Gastrocnemius medialis (tissue), 4 donors: ENCODE results near the gene DSC2. TPM values are rescaled to one million over a fixed set of nuclear protein-coding genes. Genes with fewer than 3 reads are reported as not detected.

Experiments
- ATAC-seq, 2 donors: fragments of 150-250 bp; one replicate each; pipeline ENCODE4 v1.9.1; 2016
- DNase-seq, 2 donors: peaks; one replicate each; pipeline ENCODE4 v3.0.0-alpha.2; 2019
- H3K27ac ChIP-seq, 4 donors: fragments of 200-600 bp; sonication (generic); 1 replicate in 1 of 4; 2 replicates in 3 of 4; pipeline ENCODE4 v1.5.1; 2016 to 2018; ENCODE audit warnings: mild to moderate bottlenecking in 2 of 4, moderate library complexity in 1 of 4
- H3K27me3 ChIP-seq, 3 donors: fragments of 200-600 bp; sonication (generic) in 2 of 3; 1 replicate in 1 of 3; 2 replicates in 2 of 3; pipeline versions ENCODE4 v1.5.1 to v1.6.0; 2016 to 2019; ENCODE audit warnings: mild to moderate bottlenecking in 1 of 3, moderate library complexity in 1 of 3
- H3K36me3 ChIP-seq, 2 donors: fragments of 200-600 bp; sonication (generic) in 1 of 2; one replicate each; pipeline ENCODE4 v1.5.1; 2017 to 2018
- H3K4me1 ChIP-seq, 2 donors: fragments of 200-600 bp; sonication (generic) in 1 of 2; one replicate each; pipeline ENCODE4 v1.5.1; 2016 to 2017; ENCODE audit warnings: mild to moderate bottlenecking in 2 of 2
- H3K4me3 ChIP-seq, 4 donors: fragments of 200-600 bp; sonication (generic) in 3 of 4; 1 replicate in 1 of 4; 2 replicates in 3 of 4; pipeline ENCODE4 v1.5.1; 2016 to 2019; ENCODE audit warnings: mild to moderate bottlenecking in 2 of 4
- H3K9me3 ChIP-seq, 3 donors: fragments of 200-600 bp; sonication (generic) in 2 of 3; 1 replicate in 1 of 3; 2 replicates in 2 of 3; pipeline ENCODE4 v1.5.1; 2016 to 2019
- POLR2A ChIP-seq, 2 donors: fragments of 450-650 bp; IDR thresholded peaks; one replicate each; pipeline ENCODE4 v1.6.1; 2017; ENCODE audit warnings: antibody characterized with exemption in 2 of 2, mild to moderate bottlenecking in 2 of 2, moderate library complexity in 2 of 2
- in situ Hi-C, 4 donors: fragments of 200-750 bp; cut with MboI; loops; one replicate each; pipeline versions ENCODE4 v1.15.0 to v1.8.0; 2017; ENCODE audit warnings: low sequenced_read_pairs in 4 of 4
- intact Hi-C: fragments of 100-400 bp; cut with DNase I; formaldehyde crosslinking; loops from one replicate; pipeline ENCODE4 v1.15.1; 2023; ENCODE audit warnings: low total_unique reads
- total RNA-seq, 4 donors: library from RNA; depleted of rRNA; stranded (reverse); fragments of >200 nt; gene quantifications; one replicate each; pipeline versions ENCODE4 v1.1.0 to v1.2.3, GENCODE V29; 2016
- TF ChIP-seq, protein P1 (sequence below), 5 experiments: fragments of 450-650 bp in 3 of 5; fragments of 200-600 bp in 2 of 5; sonication (generic) in 2 of 5; IDR thresholded peaks in 4 of 5; conservative IDR thresholded peaks in 1 of 5; 1 replicate in 4 of 5; 2 replicates in 1 of 5; pipeline ENCODE4 v1.5.1; 2016 to 2019; ENCODE audit warnings: antibody characterized with exemption in 5 of 5, mild to moderate bottlenecking in 3 of 5, moderate library complexity in 3 of 5

Gene DSC2
- total RNA-seq, 4 donors from 2014 or later = 0.56 to 1.2 (median 0.73) TPM

DNA sequence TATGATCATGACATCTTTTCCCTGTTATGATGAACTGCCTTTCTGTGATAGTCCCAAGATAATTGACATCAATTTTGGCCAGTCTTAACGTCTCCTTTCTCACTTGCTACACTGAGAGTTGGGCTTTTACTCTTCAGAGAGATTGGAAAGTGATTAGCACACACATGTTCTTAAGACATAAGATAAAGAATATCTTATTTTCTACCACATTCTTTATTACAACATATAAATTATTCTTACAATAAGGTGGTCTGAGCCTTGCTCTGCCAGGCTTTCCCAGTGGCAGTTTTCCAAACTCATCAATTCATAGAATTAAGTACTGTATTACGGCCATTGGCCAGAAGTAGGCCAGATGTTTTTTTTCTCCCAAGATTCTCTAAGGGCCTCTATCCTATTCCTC, 54.0 kb downstream of the DSC2 start:
- in situ Hi-C loops = no loop called here
- intact Hi-C loops = no loop called here
- H3K36me3 ChIP-seq = no peaks in the 10 kb centered on the region
- H3K27me3 ChIP-seq = peaks cover 7 to 12% (median 8%) of the 10 kb centered on the region in 3 donors
- no peaks in the 10 kb centered on the region for H3K9me3 ChIP-seq
- H3K4me1 ChIP-seq = no peaks in the 10 kb centered on the region
- DNase-seq (no peak), ATAC-seq (no peak)
- no peak for TF ChIP-seq POLR2A (IDR thresholded peaks at IDR 0.05)
- TF ChIP-seq, protein P1, sequence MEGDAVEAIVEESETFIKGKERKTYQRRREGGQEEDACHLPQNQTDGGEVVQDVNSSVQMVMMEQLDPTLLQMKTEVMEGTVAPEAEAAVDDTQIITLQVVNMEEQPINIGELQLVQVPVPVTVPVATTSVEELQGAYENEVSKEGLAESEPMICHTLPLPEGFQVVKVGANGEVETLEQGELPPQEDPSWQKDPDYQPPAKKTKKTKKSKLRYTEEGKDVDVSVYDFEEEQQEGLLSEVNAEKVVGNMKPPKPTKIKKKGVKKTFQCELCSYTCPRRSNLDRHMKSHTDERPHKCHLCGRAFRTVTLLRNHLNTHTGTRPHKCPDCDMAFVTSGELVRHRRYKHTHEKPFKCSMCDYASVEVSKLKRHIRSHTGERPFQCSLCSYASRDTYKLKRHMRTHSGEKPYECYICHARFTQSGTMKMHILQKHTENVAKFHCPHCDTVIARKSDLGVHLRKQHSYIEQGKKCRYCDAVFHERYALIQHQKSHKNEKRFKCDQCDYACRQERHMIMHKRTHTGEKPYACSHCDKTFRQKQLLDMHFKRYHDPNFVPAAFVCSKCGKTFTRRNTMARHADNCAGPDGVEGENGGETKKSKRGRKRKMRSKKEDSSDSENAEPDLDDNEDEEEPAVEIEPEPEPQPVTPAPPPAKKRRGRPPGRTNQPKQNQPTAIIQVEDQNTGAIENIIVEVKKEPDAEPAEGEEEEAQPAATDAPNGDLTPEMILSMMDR (IDR thresholded peaks at IDR 0.05 in 4 of 5, conservative IDR thresholded peaks at IDR 0.05 in 1 of 5) = no peak
- no peak overlapping the region for H3K27ac ChIP-seq
- H3K4me3 ChIP-seq = no peak overlapping the region

DNA sequence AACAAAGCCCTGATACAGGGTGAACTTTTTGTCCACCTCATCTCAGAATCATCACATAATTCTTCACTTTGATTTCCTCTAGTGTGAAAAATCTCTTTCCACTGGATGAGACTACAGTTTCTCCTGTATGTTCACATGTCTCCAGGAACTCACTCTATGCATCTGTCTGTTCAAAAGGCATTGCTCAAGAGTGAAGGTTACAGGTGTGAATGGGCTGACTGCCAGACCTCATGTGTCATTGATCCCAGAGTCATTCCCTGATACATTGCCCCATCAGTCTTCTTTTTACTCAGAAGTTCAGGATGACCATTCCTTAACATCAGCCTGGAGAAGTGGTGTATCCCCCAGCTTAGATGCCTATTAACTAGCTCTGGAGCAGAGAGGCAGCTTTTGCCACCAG, 55.3 kb downstream of the DSC2 start:
- DNase-seq = no peak
- Histone ChIP-seq H3K27ac (no peak overlapping the region), H3K9me3 (no peaks in the 10 kb centered on the region), H3K27me3 (peaks cover 16 to 25% (median 20%) of the 10 kb centered on the region in 3 donors), H3K4me1 (no peaks in the 10 kb centered on the region), H3K4me3 (no peak overlapping the region), H3K36me3 (no peaks in the 10 kb centered on the region)
- ATAC-seq = no peak
- in situ Hi-C loops (no loop called here), intact Hi-C loops (no loop called here)
- TF ChIP-seq POLR2A (IDR thresholded peaks at IDR 0.05) = no peak
- TF ChIP-seq, protein P1 (IDR thresholded peaks at IDR 0.05 in 4 of 5, conservative IDR thresholded peaks at IDR 0.05 in 1 of 5) = no peak

DNA sequence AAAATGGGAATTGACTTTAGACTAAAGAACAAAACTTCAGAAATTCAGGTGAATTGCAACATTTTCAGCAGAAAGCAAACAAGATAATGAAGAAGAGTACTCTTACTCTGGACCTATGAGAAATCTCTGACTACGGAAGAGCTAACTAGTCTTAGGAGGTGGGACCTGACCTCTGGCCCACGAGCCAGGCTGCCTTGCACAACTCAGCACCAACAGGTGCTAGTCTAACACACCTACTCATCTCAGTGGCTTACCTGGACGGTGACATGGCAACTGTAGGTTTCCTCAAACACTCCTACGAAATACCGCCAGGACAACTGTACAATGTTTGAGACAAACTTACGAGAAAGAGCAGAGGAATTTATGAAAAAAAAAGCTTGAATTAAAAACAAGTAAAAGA, 56.6 kb downstream of the DSC2 start:
- no peak for DNase-seq
- Histone ChIP-seq H3K36me3 (no peaks in the 10 kb centered on the region), H3K27ac (no peak overlapping the region), H3K4me3 (no peak overlapping the region), H3K4me1 (no peaks in the 10 kb centered on the region), H3K9me3 (no peaks in the 10 kb centered on the region), H3K27me3 (peaks cover 28 to 38% (median 33%) of the 10 kb centered on the region in 3 donors)
- in situ Hi-C loops = no loop called here
- intact Hi-C loops = no loop called here
- TF ChIP-seq, protein P1 (IDR thresholded peaks at IDR 0.05 in 4 of 5, conservative IDR thresholded peaks at IDR 0.05 in 1 of 5) = no peak
- no peak for TF ChIP-seq POLR2A (IDR thresholded peaks at IDR 0.05)
- ATAC-seq = no peak

DNA sequence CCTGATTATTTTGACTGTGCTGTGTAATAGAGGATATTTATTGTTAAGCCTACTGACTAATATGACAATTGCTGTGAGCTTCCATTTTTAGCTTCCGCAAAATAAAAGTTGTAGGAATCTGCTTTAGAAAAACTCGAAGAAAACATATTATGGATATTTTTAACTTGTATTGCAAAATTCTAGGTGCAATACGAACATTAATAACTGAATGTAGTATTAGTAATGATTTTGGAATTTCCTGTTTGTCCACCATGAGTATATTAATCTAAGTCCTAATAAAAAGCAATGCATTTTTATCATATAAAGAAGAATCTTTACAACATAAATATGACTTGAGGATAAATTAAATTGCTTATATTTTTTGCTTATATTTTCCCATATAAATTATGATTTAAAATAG, 57.3 kb downstream of the DSC2 start:
- no peak overlapping the region for H3K4me3 ChIP-seq
- ATAC-seq (no peak), DNase-seq (no peak)
- peaks cover 32 to 39% (median 37%) of the 10 kb centered on the region in 3 donors for H3K27me3 ChIP-seq
- H3K27ac ChIP-seq = no peak overlapping the region
- intact Hi-C loops = no loop called here
- in situ Hi-C loops = no loop called here
- TF ChIP-seq, protein P1 (IDR thresholded peaks at IDR 0.05 in 4 of 5, conservative IDR thresholded peaks at IDR 0.05 in 1 of 5) = no peak
- TF ChIP-seq POLR2A (IDR thresholded peaks at IDR 0.05) = no peak
- no peaks in the 10 kb centered on the region for H3K9me3 ChIP-seq
- no peaks in the 10 kb centered on the region for H3K36me3 ChIP-seq
- H3K4me1 ChIP-seq = no peaks in the 10 kb centered on the region

DNA sequence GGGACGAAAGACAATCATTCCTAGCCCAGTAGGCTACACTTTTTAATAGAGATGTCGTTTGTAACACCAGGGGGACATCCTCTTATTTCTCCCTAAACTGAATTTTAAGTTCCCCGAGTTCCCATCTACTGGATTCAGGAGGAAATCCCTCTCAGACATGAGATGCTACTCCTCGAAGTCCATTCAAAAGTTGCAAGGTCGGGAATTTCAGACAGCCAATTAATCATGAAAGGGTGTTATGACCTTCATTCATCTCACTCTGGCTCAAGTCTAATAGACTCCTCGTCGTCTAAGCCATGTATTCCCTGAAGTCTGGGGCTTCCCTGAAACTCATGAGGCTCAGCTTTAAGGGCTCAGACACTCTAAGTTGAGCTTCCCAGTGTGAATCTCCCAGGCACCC, 58.5 kb downstream of the DSC2 start:
- Histone ChIP-seq H3K4me3 (no peak overlapping the region), H3K27ac (no peak overlapping the region), H3K9me3 (no peaks in the 10 kb centered on the region), H3K27me3 (peaks cover 39 to 47% (median 39%) of the 10 kb centered on the region in 3 donors), H3K36me3 (no peaks in the 10 kb centered on the region), H3K4me1 (no peaks in the 10 kb centered on the region)
- DNase-seq = no peak
- ATAC-seq = no peak
- TF ChIP-seq POLR2A (IDR thresholded peaks at IDR 0.05) = no peak
- TF ChIP-seq, protein P1 (IDR thresholded peaks at IDR 0.05 in 4 of 5, conservative IDR thresholded peaks at IDR 0.05 in 1 of 5) = no peak
- in situ Hi-C loops (no loop called here), intact Hi-C loops (no loop called here)
